ENCODE measurements around the gene ARHGAP6.

GRCh38 chrX:11437642-11438379 is 227.9 kb downstream of the ARHGAP6 start:
- TF ChIP-seq CTCF (IDR thresholded peaks at IDR 0.05; ENCODE audit: low read length) (no peak), EZH2 (optimal IDR thresholded peaks at IDR 0.05; ENCODE audit: low read depth, low read length) (no peak)
